GM12891 (cell line): ENCODE data around the gene ZFPM1.

Experiments
- DNase-seq: peaks from one replicate; pipeline ENCODE4 v3.0.0; 2011; ENCODE audit warnings: low spot score; ENCODE audit not compliant: insufficient read length
- FAIRE-seq: peaks from 2 replicates; lab custom pipeline; 2011; peaks lifted over from hg19 to GRCh38; lab: Jason Lieb, UNC
- PAX5 ChIP-seq: IDR thresholded peaks from 2 replicates; pipeline ENCODE4 v1.6.1; 2011; ENCODE audit warnings: low read length, moderate library complexity, mild to moderate bottlenecking; ENCODE audit not compliant: insufficient read depth, severe bottlenecking
- POLR2A ChIP-seq: IDR thresholded peaks from 2 replicates; pipeline ENCODE4 v1.6.1; 2011; ENCODE audit warnings: low read depth, low read length, control low read depth
- POLR2AphosphoS5 ChIP-seq: IDR thresholded peaks from 2 replicates; pipeline ENCODE4 v1.6.1; 2011; ENCODE audit warnings: low read depth, low read length, control low read depth
- POU2F2 ChIP-seq: IDR thresholded peaks from 2 replicates; pipeline ENCODE4 v1.6.1; 2011; ENCODE audit warnings: low read depth, mild to moderate bottlenecking, control low read depth, low read length, moderate library complexity
- SPI1 ChIP-seq: IDR thresholded peaks from 2 replicates; pipeline ENCODE4 v1.6.1; 2011; ENCODE audit warnings: low read depth, low read length, control low read depth
- TAF1 ChIP-seq: IDR thresholded peaks from 2 replicates; pipeline ENCODE4 v1.6.1; 2011; ENCODE audit warnings: low read depth, low read length, control low read depth

The ZFPM1 gene

DNA sequence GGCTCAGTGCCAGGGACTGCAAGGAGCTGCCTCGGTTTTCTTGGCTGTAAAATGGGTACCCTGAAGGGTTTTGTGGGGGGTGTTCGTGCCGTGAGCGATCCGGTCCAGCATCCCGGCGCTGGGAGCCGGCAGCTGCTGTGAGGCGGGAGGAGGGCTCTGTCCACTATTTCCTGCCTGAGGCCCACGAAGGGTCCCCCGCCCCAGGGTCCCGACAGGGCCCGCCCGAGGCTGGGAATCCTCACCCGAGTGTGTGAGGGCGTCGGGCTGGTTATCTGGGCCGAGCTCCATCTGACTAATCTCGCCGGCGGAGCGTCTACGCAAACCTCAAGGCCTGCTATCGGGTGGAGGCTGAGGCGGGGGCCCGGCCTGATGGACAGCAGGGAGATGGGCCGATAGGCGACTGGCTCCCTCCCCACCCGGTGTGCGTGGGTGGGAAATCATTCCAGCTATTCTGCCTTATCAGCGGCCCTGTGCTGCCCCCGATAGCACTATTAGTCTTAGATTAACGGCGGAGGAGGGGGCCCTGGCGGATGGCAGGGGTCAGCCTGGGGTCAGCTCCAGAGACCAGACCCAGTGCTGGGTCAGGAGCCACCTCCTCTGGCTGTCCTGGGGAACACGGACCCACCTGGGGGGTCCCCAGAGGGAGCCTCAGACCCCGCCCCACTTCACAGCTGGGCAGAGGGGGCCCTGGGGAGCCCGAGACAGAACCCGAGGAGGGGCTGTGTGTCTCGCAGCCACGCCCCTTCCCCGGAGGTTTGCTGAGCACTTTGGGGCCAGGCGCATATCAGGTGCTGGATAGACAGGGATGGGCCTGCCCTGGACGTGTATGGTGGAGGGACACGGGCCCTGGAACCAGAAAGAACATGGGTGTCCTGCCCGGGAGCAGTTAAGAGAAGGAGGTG lies 44.7 kb downstream of the ZFPM1 start:
- FAIRE-seq (no peak), DNase-seq (no peak)
- no peak for TF ChIP-seq PAX5
- TF ChIP-seq TAF1: no peak
- no peak for TF ChIP-seq SPI1
- TF ChIP-seq POU2F2: no peak
- no peak for TF ChIP-seq POLR2A
- no peak for TF ChIP-seq POLR2AphosphoS5

DNA sequence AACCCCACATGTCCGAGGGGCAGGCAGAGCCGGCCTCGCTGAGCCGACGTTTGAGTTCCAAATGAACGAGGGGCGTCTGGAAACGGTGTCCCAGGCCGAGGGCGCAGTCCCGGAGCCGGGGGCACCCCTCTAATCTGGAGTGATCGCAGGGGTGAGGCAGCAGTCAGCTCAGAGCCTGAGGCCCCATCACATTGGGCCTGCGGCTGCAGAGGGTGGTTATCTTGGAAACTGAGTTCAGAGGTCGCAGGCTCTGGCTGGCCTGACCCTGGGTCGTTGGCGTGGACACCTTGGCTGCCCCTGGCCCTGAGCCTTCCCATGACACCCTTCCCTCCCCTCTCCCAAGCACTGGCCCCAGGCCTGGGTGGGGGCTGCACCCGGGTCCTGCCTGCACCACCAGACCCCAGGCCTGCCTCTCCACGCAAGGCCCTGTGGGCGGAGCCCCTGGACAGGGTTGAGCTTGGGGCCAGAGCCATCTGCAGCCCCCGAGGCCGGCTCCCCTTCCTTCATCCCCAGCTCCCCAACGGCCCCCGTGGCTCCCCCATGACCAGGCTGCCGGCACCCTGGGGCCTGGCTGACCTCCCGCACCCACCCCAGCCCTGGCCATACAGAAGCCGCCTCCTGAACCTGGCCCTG lies 45.6 kb downstream of the ZFPM1 start:
- no peak for TF ChIP-seq POU2F2
- no peak for TF ChIP-seq POLR2AphosphoS5
- no peak for TF ChIP-seq POLR2A
- no peak for TF ChIP-seq SPI1
- TF ChIP-seq TAF1: no peak
- TF ChIP-seq PAX5: no peak
- DNase-seq: no peak
- FAIRE-seq: no peak

DNA sequence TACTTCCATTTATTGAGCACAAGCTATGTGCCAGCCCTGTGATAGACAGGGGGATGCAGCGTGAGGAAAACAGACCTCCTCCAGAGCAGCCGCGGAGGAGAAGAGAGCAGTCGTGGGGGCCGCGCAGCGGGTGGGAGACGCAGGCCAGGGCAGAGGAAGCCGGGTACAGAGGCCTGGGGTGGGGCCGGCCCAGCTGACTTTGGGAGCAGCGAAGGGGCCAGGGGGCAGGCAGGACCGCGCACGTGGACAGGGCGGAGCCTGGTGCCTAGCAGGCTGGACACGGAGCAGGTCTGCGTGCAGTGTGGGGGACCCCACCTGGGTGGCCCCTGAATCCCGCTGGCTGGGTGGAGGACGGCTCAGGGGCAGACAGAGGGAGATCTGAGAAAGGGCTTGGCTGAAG lies 46.2 kb downstream of the ZFPM1 start:
- FAIRE-seq: no peak
- no peak for DNase-seq
- TF ChIP-seq TAF1 (no peak), POLR2AphosphoS5 (no peak), POU2F2 (no peak), POLR2A (no peak), SPI1 (no peak), PAX5 (no peak)

DNA sequence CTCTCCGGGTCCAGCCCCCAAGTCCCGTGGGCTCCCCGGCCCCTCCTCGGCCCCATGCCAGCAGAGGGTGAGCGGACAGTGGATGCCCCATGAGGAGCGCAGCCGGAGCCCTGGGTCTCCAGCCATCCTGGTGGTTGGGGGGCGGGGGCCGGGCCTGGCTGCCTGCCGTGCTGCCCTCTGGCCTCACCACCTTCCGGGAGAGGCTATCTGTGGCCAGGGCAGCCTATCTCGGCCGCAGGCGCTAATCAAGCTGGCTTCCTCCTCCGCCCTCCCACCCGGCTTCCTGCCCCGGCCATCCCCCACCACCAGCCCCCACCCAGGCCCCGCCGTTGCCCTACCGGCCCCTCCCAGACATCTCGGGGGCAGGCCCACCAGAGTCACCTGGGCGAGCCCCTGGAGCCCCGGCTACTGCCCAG lies 46.8 kb downstream of the ZFPM1 start:
- TF ChIP-seq SPI1: no peak
- TF ChIP-seq POLR2A: no peak
- no peak for TF ChIP-seq POLR2AphosphoS5
- no peak for TF ChIP-seq PAX5
- TF ChIP-seq TAF1: no peak
- no peak for TF ChIP-seq POU2F2
- FAIRE-seq (no peak), DNase-seq (no peak)

DNA sequence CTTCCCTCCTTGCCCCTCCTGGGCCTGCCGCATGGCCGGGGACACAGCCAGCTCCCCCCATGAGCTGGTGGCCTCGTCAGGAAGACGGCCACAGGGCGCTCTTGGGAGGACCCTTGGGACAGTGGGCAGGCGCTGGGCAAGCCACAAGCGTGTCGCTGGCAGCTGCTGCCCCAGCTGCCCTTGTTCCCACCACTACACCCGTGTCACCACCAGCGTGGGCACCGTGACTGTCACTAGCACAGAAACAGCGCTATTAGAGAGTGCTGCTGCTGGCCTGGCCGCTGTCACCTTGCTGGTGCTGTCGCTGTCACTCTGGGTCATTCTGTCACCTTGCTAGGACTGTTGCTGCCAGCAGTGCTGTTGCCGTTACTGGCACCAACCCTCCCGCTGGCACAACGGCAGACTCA lies 47.2 kb downstream of the ZFPM1 start:
- FAIRE-seq: no peak
- no peak for TF ChIP-seq POLR2A
- no peak for TF ChIP-seq POU2F2
- TF ChIP-seq SPI1: no peak
- DNase-seq: no peak

DNA sequence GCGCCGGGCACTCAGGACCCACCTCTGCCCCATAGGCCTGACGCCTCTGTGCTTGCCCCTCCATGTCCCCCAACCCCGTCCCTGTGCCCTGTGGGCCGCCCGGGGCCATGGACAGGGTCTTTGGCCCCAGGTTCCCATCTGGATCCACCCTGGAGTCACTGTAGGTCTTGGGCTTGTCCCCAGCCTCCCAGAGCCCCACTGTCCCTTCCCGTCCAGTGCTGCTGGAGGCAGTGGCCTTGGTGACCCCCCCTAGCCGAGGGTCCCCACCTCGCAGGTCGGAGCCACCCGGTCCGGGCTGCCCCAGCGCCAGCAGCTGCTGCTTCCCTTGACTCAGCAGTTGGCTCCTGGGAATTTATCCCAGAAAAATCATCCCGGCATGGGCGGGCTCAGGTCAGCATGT lies 49.3 kb downstream of the ZFPM1 start:
- no peak for DNase-seq
- TF ChIP-seq PAX5 (no peak), TAF1 (no peak), SPI1 (no peak), POU2F2 (no peak), POLR2AphosphoS5 (no peak), POLR2A (no peak)
- no peak for FAIRE-seq

GRCh38 chr16:88502776-88503280 lies 49.7 kb downstream of the ZFPM1 start:
- TF ChIP-seq PAX5: no peak
- TF ChIP-seq POU2F2: no peak
- no peak for TF ChIP-seq POLR2A
- no peak for TF ChIP-seq SPI1
- no peak for TF ChIP-seq POLR2AphosphoS5
- no peak for TF ChIP-seq TAF1
- FAIRE-seq: no peak
- DNase-seq: no peak

DNA sequence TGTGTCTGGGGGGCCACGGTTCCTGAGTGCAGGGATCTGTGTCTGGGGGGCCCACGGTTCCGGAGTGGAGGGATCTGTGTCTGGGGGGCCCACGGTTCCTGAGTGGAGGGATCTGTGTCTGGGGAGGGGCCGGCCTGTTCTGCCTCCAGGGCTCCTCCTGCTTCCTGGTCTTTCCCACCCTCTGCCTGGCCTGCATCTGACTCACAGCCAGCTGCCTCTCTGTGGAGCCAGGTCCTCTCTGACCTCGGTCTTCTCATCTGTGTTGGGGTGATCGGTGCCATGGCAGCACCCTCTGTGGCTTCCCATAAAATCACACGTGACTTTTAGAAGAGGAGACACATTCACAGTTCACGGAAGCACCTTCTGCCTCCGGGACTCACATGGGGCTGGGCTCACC lies 50.3 kb downstream of the ZFPM1 start:
- FAIRE-seq (no peak), DNase-seq (no peak)
- TF ChIP-seq PAX5: no peak
- no peak for TF ChIP-seq SPI1
- no peak for TF ChIP-seq POLR2AphosphoS5
- TF ChIP-seq POU2F2: no peak
- TF ChIP-seq TAF1: no peak
- no peak for TF ChIP-seq POLR2A

GRCh38 chr16:88503771-88504488 lies 50.9 kb downstream of the ZFPM1 start:
- no peak for FAIRE-seq
- TF ChIP-seq POLR2AphosphoS5: no peak
- no peak for TF ChIP-seq TAF1
- no peak for TF ChIP-seq SPI1
- TF ChIP-seq PAX5: no peak
- TF ChIP-seq POU2F2: no peak
- TF ChIP-seq POLR2A: no peak

More at GRCh38 chr16:88503771-88504488, 50.9 kb downstream of the ZFPM1 start:
- DNase-seq: no peak
